ENCODE measurements around the gene LSM8.
"Not testable (repeated sequence)": the region's sequence is repeated elsewhere in the genome, so short reads cannot be mapped to it uniquely, and the experiment has no call there.

Gene LSM8

GRCh38 chr7:118214051-118214832 is 30.3 kb downstream of the LSM8 start:
- DNase-seq = peak; percentile 97

GRCh38 chr7:118214833-118215182 is 30.8 kb downstream of the LSM8 start:
- DNase-seq = no peak

GRCh38 chr7:118217210-118217619 is 33.3 kb downstream of the LSM8 start:
- DNase-seq = no peak

- DNase-seq = no peak
Observed at GRCh38 chr7:118218413-118219156, 34.6 kb downstream of the LSM8 start.

- no peak for DNase-seq
Observed at GRCh38 chr7:118219157-118219512, 35.2 kb downstream of the LSM8 start.

GRCh38 chr7:118220583-118220982 is 36.6 kb downstream of the LSM8 start:
- DNase-seq = no peak

- no peak for DNase-seq
Observed at GRCh38 chr7:118222591-118222990, 38.6 kb downstream of the LSM8 start.

GRCh38 chr7:118224521-118224920 is 40.6 kb downstream of the LSM8 start, which contains the start of gene ANKRD7:
Gene ANKRD7, plus strand, starts transcription at chr7:118224704. Its CDS starts 127 bp downstream, at chr7:118224831.
- no peak for DNase-seq

GRCh38 chr7:118232837-118233236 is 48.9 kb downstream of the LSM8 start:
- DNase-seq = no peak

- no peak for DNase-seq
Observed at GRCh38 chr7:118233799-118234198, 49.8 kb downstream of the LSM8 start.

GRCh38 chr7:118239014-118239413 is 55.0 kb downstream of the LSM8 start:
- no peak for DNase-seq

- not testable (repeated sequence) for DNase-seq
Observed at GRCh38 chr7:118240320-118240719, 56.4 kb downstream of the LSM8 start.
